ENCODE data around the gene ABCA1. TPM values are rescaled to one million over a fixed set of nuclear protein-coding genes. Genes with fewer than 3 reads are reported as not detected.

Gene ABCA1
- total and polyA plus RNA-seq, 2 of the 4 experiments (the other 2 are of a cell fraction): 5.8 to 52.2 TPM

DNA sequence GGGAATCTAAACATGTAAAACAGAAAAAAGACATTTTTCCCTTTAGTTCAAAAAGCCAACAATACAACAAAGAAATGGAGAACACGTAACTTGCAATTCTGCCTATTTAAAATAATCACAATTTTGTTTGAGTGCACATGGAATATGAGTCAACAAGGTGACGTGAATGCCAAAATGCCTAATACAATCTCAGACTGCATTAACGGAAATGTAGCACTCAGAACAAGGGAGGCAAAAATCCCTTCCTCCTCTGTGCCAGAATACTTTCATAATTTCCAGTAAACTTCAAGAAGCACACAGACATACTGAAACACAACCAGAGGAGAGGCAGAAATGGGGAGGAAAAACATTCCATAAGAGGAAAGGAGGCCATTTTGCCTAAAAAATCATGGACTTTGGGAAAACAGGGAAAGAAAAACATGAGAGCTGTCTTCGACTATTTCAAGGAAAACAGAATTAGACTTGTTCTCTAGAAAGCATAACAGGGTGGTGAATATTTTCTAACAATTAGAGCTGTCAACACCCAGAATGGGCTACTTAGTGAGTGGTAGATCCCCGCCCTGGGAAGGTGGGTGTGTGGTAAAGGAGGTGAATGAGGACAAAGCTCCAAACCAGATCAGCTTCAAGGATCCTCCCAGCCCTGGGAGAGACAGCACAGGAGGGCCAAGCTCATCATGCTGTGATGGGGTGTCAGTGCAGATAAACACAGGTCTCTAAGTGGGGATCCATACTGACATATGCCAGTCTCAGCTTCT, 48.2 kb downstream of the ABCA1 start:
- H3K18ac ChIP-seq (ENCODE audit: low read depth, low read length): peak overlapping the region; percentile 58; the same call in 1 of the 2 replicates
- H2BK120ac ChIP-seq (ENCODE audit: low read depth, low read length): peak overlapping the region; percentile 45
- intact Hi-C loops (cut with micrococcal nuclease) (no loop called here), in situ Hi-C loops (cut with MboI; ENCODE audit: low sequenced_read_pairs) (no loop called here), dilution Hi-C loops (cut with HindIII; ENCODE audit: low sequenced_read_pairs, unreplicated experiment) (no loop called here)
- H3K27me3 ChIP-seq (ENCODE audit: control insufficient read depth, insufficient read depth, low read length): no peaks in the 10 kb centered on the region
- H3K56ac ChIP-seq (ENCODE audit: extremely low read depth, insufficient read depth, low read length): no peak overlapping the region
- peaks cover 19% of the 10 kb centered on the region; the same call in 1 of the 2 replicates for H3K9me1 ChIP-seq (ENCODE audit: insufficient read depth, low read length)
- H3K4me3 ChIP-seq (ENCODE audit: insufficient read depth, low read depth, low read length): no peak overlapping the region
- no peak overlapping the region for H2AK9ac ChIP-seq (replicated peaks; ENCODE audit: low read depth, low read length, poor library complexity)
- no peak overlapping the region; the same call in 1 of the 2 replicates for H3K9ac ChIP-seq (ENCODE audit: low read depth, low read length)
- no peaks in the 10 kb centered on the region; the same call in 1 of the 2 replicates for H4K20me1 ChIP-seq (ENCODE audit: insufficient read depth, low read length)
- peak overlapping the region; percentile 56 for H3K4ac ChIP-seq (ENCODE audit: low read depth, low read length)
- peak overlapping the region; percentile 47; the same call in 1 of the 2 replicates for H3K4me2 ChIP-seq (ENCODE audit: low read depth, low read length)
- no TSS peak for BruUV-seq (replicated peaks)
- peak overlapping the region; percentile 40; the same call in 1 of the 2 replicates for H3K14ac ChIP-seq (replicated peaks; ENCODE audit: low read depth, low read length)
- H3K27ac ChIP-seq (ENCODE audit: insufficient read depth, low read length): peak overlapping the region; percentile 26
- ATAC-seq (ENCODE audit: low read depth) (peak; percentile 72), DNase-seq (peak; percentile 88)
- peak overlapping the region; percentile 53 for H2BK5ac ChIP-seq (ENCODE audit: low read depth, low read length, poor library complexity, severe bottlenecking)
- H3K9me3 ChIP-seq (ENCODE audit: control insufficient read depth, insufficient read depth, low read length): no peaks in the 10 kb centered on the region
- POLR2A ChIA-PET (ENCODE audit: unreplicated experiment): interaction anchor here (0.7 kb wide), 1 partner anchor 327 kb away, joined by 5 read pairs; no protein-coding TSS in a partner anchor
- CTCF ChIA-PET: interaction anchor here (0.6 to 0.8 kb wide), 2 partner anchors 12 to 536 kb away, joined by 3 read pairs; no protein-coding TSS in a partner anchor
- peak overlapping the region; percentile 50; the same call in 1 of the 2 replicates for H2BK20ac ChIP-seq (ENCODE audit: low read depth, low read length)
- peak overlapping the region; percentile 46 for H2AK5ac ChIP-seq (ENCODE audit: low read depth, low read length)
- peak overlapping the region; percentile 3; the same call in 1 of the 2 replicates for H4K5ac ChIP-seq (ENCODE audit: low read depth, low read length)
- H3K36me3 ChIP-seq (ENCODE audit: control insufficient read depth, insufficient read depth, low read length): peaks cover 60% of the 10 kb centered on the region
- WGBS, 2 experiments (ENCODE audit: extremely low coverage in 2 of 2, insufficient read length in 1 of 2): 100% methylated on average over 1 of the region's 5 CpGs; no CpG with 5 or more reads in 1 of the 2 experiments
- 0 out of 3 replicates have a peak overlapping the region, but pooled peaks have one; percentile 22 for H2BK15ac ChIP-seq (ENCODE audit: low read depth, low read length)
- H3K23ac ChIP-seq (ENCODE audit: low read depth, low read length): peak overlapping the region; percentile 41; the same call in 1 of the 2 replicates
- H4K8ac ChIP-seq (ENCODE audit: low read depth in 2 of 2, low read length in 2 of 2): peak overlapping the region; percentile 54 to 65
- 0 out of 2 replicates have a peak, but pooled peaks cover 4% of the 10 kb centered on the region for H3K4me1 ChIP-seq (ENCODE audit: control insufficient read depth, insufficient read depth, low read length)
- H4K91ac ChIP-seq (ENCODE audit: insufficient read depth, low read depth, low read length): peak overlapping the region; percentile 60
- peaks cover 0 to 25% of the 10 kb centered on the region in 2 experiments; a peak in 1 of 4 replicates for H3K79me1 ChIP-seq (ENCODE audit: low read depth in 1 of 2, low read length in 2 of 2)
- peak overlapping the region; percentile 64 for H2AFZ ChIP-seq (replicated peaks; ENCODE audit: low read length, poor library complexity)
- TF ChIP-seq RFX5 (IDR thresholded peaks at IDR 0.05; ENCODE audit: low read depth, low read length) (no peak), CEBPB (IDR thresholded peaks at IDR 0.05; ENCODE audit: low read depth, low read length) (no peak), BHLHE40 (IDR thresholded peaks at IDR 0.05; ENCODE audit: low read depth, low read length) (no peak), RCOR1 (IDR thresholded peaks at IDR 0.05; ENCODE audit: insufficient replicate concordance, low read length) (no peak), POLR2A (IDR thresholded peaks at IDR 0.05; ENCODE audit: low read depth, low read length) (no peak), NFE2L2 (IDR thresholded peaks at IDR 0.05; ENCODE audit: low read depth, low read length) (no peak), MAFK (IDR thresholded peaks at IDR 0.05; ENCODE audit: low read depth, low read length) (no peak), MAZ (IDR thresholded peaks at IDR 0.05; ENCODE audit: borderline replicate concordance, low read depth, low read length) (no peak), SMC3 (IDR thresholded peaks at IDR 0.05; ENCODE audit: low read depth, low read length) (no peak), CHD1 (IDR thresholded peaks at IDR 0.05; ENCODE audit: low read depth, low read length) (no peak), RAD21 (IDR thresholded peaks at IDR 0.05; ENCODE audit: low read length) (no peak), FOS (IDR thresholded peaks at IDR 0.05; ENCODE audit: low read depth, low read length) (no peak), MXI1 (IDR thresholded peaks at IDR 0.05; ENCODE audit: borderline replicate concordance, low read depth, low read length) (no peak)
- TF ChIP-seq, protein P1, sequence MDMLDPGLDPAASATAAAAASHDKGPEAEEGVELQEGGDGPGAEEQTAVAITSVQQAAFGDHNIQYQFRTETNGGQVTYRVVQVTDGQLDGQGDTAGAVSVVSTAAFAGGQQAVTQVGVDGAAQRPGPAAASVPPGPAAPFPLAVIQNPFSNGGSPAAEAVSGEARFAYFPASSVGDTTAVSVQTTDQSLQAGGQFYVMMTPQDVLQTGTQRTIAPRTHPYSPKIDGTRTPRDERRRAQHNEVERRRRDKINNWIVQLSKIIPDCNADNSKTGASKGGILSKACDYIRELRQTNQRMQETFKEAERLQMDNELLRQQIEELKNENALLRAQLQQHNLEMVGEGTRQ (IDR thresholded peaks at IDR 0.05; ENCODE audit: low read depth, low read length): no peak
- TF ChIP-seq, protein P2, sequence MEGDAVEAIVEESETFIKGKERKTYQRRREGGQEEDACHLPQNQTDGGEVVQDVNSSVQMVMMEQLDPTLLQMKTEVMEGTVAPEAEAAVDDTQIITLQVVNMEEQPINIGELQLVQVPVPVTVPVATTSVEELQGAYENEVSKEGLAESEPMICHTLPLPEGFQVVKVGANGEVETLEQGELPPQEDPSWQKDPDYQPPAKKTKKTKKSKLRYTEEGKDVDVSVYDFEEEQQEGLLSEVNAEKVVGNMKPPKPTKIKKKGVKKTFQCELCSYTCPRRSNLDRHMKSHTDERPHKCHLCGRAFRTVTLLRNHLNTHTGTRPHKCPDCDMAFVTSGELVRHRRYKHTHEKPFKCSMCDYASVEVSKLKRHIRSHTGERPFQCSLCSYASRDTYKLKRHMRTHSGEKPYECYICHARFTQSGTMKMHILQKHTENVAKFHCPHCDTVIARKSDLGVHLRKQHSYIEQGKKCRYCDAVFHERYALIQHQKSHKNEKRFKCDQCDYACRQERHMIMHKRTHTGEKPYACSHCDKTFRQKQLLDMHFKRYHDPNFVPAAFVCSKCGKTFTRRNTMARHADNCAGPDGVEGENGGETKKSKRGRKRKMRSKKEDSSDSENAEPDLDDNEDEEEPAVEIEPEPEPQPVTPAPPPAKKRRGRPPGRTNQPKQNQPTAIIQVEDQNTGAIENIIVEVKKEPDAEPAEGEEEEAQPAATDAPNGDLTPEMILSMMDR (conservative IDR thresholded peaks at IDR 0.05; ENCODE audit: low read depth, low read length): no peak
